DOHH2 (cell line): ENCODE data around the gene ZSWIM1.

Source experiments
- EZH2phosphoT487 ChIP-seq: fragments of 200-600 bp; sonication (generic); IDR thresholded peaks from 2 replicates; pipeline ENCODE4 v1.6.1; 2017; ENCODE audit warnings: borderline replicate concordance, mild to moderate bottlenecking, antibody characterized with exemption, low read length, moderate library complexity, mixed read lengths
- TF ChIP-seq, protein P1 (sequence below): fragments of 200-600 bp; sonication (generic); IDR thresholded peaks from one replicate; pipeline ENCODE4 v1.5.1; 2014; ENCODE audit warnings: antibody characterized with exemption, mild to moderate bottlenecking, low read depth, low read length; ENCODE audit not compliant: poor library complexity, severe bottlenecking

DNA sequence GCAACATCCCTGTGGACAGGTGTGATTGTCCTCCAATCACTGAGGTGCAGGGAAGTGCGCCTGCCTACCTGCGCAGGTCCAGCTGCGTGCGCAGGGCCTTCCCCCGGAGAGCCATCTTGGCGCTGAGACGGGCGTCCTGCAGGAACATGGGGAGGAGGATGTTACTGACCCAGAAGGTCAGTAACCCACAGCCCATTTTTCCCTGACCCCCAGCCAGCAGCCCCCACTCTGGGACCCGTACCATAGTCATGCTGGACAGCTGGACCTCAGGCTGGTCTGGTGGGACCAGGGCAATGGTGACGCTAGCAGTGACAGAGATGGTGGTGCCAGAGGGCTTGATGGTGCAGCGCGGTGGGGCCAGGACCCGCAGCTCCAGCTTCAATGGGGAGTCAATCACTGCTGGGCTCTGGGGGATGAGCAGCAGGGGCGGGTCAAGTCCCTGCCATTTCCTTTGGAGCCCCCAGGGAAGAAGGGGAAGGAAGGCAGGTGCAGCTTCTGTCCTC lies 21.2 kb downstream of the ZSWIM1 start:
- TF ChIP-seq, protein P1, sequence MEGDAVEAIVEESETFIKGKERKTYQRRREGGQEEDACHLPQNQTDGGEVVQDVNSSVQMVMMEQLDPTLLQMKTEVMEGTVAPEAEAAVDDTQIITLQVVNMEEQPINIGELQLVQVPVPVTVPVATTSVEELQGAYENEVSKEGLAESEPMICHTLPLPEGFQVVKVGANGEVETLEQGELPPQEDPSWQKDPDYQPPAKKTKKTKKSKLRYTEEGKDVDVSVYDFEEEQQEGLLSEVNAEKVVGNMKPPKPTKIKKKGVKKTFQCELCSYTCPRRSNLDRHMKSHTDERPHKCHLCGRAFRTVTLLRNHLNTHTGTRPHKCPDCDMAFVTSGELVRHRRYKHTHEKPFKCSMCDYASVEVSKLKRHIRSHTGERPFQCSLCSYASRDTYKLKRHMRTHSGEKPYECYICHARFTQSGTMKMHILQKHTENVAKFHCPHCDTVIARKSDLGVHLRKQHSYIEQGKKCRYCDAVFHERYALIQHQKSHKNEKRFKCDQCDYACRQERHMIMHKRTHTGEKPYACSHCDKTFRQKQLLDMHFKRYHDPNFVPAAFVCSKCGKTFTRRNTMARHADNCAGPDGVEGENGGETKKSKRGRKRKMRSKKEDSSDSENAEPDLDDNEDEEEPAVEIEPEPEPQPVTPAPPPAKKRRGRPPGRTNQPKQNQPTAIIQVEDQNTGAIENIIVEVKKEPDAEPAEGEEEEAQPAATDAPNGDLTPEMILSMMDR, result no peak
- no peak for TF ChIP-seq EZH2phosphoT487
